Nephron (organoid): Measurements from ENCODE around the gene KRT32.
"Not testable (repeated sequence)": the region's sequence is repeated elsewhere in the genome, so short reads cannot be mapped to it uniquely, and the experiment has no call there.

ENCODE experiments used
- H3K27ac Mint-ChIP-seq, 3 experiments: 2 replicates each; pipeline ENCODE4 v1.8.0; 2020; ENCODE audit warnings: mixed read lengths in 3 of 3, mild to moderate bottlenecking in 2 of 3, moderate library complexity in 1 of 3
- H3K27me3 Mint-ChIP-seq: 2 replicates; pipeline ENCODE4 v1.8.0; 2021; ENCODE audit warnings: low read depth, mild to moderate bottlenecking, moderate library complexity, mixed read lengths
- H3K36me3 Mint-ChIP-seq: 2 replicates; pipeline ENCODE4 v1.8.0; 2020; ENCODE audit warnings: low read depth, mixed read lengths
- H3K4me1 Mint-ChIP-seq: 2 replicates; pipeline ENCODE4 v1.8.0; 2020; ENCODE audit warnings: mixed read lengths
- H3K4me3 Mint-ChIP-seq, 3 experiments: 2 replicates each; pipeline ENCODE4 v1.8.0; 2020; ENCODE audit warnings: mild to moderate bottlenecking in 3 of 3, mixed read lengths in 3 of 3, moderate library complexity in 2 of 3
- H3K9me3 Mint-ChIP-seq: 2 replicates; pipeline ENCODE4 v1.8.0; 2020; ENCODE audit warnings: mixed read lengths
- CTCF ChIP-seq, 3 experiments: fragments of 200-600 bp; sonication (generic); IDR thresholded peaks; one replicate each; pipeline ENCODE4 v1.5.0; 2021; ENCODE audit warnings: antibody characterized with exemption in 3 of 3; ENCODE audit not compliant: unreplicated experiment in 3 of 3

Gene KRT32

GRCh38 chr17:41437769-41438168 lies 29.4 kb downstream of the KRT32 start:
- Mint-ChIP-seq H3K4me3 (no peak overlapping the region), H3K4me1 (peaks cover 17% of the 10 kb centered on the region), H3K36me3 (no peaks in the 10 kb centered on the region), H3K27me3 (peaks cover 6% of the 10 kb centered on the region), H3K9me3 (no peaks in the 10 kb centered on the region), H3K27ac (no peak overlapping the region)
- TF ChIP-seq CTCF (IDR thresholded peaks at IDR 0.05; ENCODE audit: unreplicated experiment in 3 of 3) = no peak

- no peaks in the 10 kb centered on the region for H3K9me3 Mint-ChIP-seq
- peaks cover 8% of the 10 kb centered on the region for H3K27me3 Mint-ChIP-seq
- no peak overlapping the region for H3K4me3 Mint-ChIP-seq
- no peaks in the 10 kb centered on the region for H3K36me3 Mint-ChIP-seq
- TF ChIP-seq CTCF (IDR thresholded peaks at IDR 0.05; ENCODE audit: unreplicated experiment in 3 of 3) = no peak
- no peak overlapping the region for H3K27ac Mint-ChIP-seq
- peaks cover 17% of the 10 kb centered on the region for H3K4me1 Mint-ChIP-seq
Observed at GRCh38 chr17:41437254-41437653, 29.9 kb downstream of the KRT32 start.

- Mint-ChIP-seq H3K4me1 (peaks cover 17% of the 10 kb centered on the region), H3K4me3 (no peak overlapping the region), H3K27ac (peak overlapping the region in 2 of 3 experiments; percentile 56 to 76), H3K9me3 (no peaks in the 10 kb centered on the region), H3K36me3 (no peaks in the 10 kb centered on the region), H3K27me3 (peaks cover 13% of the 10 kb centered on the region)
- TF ChIP-seq CTCF (IDR thresholded peaks at IDR 0.05; ENCODE audit: unreplicated experiment in 3 of 3) = no peak
Observed at GRCh38 chr17:41434415-41434814, 32.8 kb downstream of the KRT32 start.

- H3K4me3 Mint-ChIP-seq = no peak overlapping the region
- no peaks in the 10 kb centered on the region for H3K36me3 Mint-ChIP-seq
- peak overlapping the region in 2 of 3 experiments; percentile 56 to 76 for H3K27ac Mint-ChIP-seq
- TF ChIP-seq CTCF (IDR thresholded peaks at IDR 0.05; ENCODE audit: unreplicated experiment in 3 of 3) = no peak
- peaks cover 10% of the 10 kb centered on the region for H3K27me3 Mint-ChIP-seq
- H3K9me3 Mint-ChIP-seq = no peaks in the 10 kb centered on the region
- H3K4me1 Mint-ChIP-seq = peaks cover 17% of the 10 kb centered on the region
Observed at GRCh38 chr17:41434005-41434404, 33.2 kb downstream of the KRT32 start.

- Mint-ChIP-seq H3K27me3 (peaks cover 10% of the 10 kb centered on the region), H3K27ac (peak overlapping the region in 2 of 3 experiments; percentile 7 to 12), H3K4me1 (peaks cover 17% of the 10 kb centered on the region), H3K9me3 (no peaks in the 10 kb centered on the region), H3K36me3 (no peaks in the 10 kb centered on the region), H3K4me3 (no peak overlapping the region)
- TF ChIP-seq CTCF (IDR thresholded peaks at IDR 0.05; ENCODE audit: unreplicated experiment in 3 of 3) = no peak
Observed at GRCh38 chr17:41433586-41433985, 33.6 kb downstream of the KRT32 start.

GRCh38 chr17:41430376-41430775 lies 36.8 kb downstream of the KRT32 start:
- not testable (repeated sequence) for H3K27ac Mint-ChIP-seq, H3K4me3 Mint-ChIP-seq, H3K9me3 Mint-ChIP-seq, H3K36me3 Mint-ChIP-seq
- H3K27me3 Mint-ChIP-seq = peaks cover 19% of the 10 kb centered on the region
- H3K4me1 Mint-ChIP-seq = peaks cover 17% of the 10 kb centered on the region
